ENCODE results near the gene RPUSD1.

GRCh38 chr16:741986-742629 lies 46.1 kb downstream of the RPUSD1 start:
- TF ChIP-seq CTCF (conservative IDR thresholded peaks at IDR 0.05) (no peak), EZH2 (IDR thresholded peaks at IDR 0.05; ENCODE audit: low read depth) (no peak)

Data from PC-9 (cell line).